Measurements from ENCODE around the gene BDKRB2.

BDKRB2 gene

DNA sequence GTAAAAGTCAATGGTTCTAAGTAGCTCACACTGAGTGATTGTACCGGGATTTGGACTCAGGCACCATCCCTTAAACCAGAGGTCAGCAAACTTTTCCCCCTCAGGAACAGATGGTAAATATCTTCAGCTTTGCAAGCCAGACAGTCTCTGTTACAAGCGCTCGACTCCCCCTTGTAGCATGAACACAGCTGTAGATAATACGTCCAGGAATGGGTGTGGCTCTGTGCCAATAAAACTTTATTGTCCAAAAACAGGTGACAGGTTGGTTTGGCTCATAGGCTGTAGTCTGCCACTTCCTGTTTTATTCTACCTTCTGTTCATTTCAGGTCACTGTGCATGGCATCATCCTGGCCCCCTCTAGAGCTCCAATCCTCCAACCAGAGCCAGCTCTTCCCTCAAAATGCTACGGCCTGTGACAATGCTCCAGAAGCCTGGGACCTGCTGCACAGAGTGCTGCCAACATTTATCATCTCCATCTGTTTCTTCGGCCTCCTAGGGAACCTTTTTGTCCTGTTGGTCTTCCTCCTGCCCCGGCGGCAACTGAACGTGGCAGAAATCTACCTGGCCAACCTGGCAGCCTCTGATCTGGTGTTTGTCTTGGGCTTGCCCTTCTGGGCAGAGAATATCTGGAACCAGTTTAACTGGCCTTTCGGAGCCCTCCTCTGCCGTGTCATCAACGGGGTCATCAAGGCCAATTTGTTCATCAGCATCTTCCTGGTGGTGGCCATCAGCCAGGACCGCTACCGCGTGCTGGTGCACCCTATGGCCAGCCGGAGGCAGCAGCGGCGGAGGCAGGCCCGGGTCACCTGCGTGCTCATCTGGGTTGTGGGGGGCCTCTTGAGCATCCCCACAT lies 58.9 kb downstream of the BDKRB2 start:
- Histone ChIP-seq H3K27ac (replicated peaks) (no peak overlapping the region), H3K4me3 (replicated peaks; ENCODE audit: insufficient read depth, low read length) (no peak overlapping the region), H3K27me3 (ENCODE audit: insufficient read depth, poor library complexity, severe bottlenecking) (peaks cover 5% of the 10 kb centered on the region)
- TF ChIP-seq, protein P1, sequence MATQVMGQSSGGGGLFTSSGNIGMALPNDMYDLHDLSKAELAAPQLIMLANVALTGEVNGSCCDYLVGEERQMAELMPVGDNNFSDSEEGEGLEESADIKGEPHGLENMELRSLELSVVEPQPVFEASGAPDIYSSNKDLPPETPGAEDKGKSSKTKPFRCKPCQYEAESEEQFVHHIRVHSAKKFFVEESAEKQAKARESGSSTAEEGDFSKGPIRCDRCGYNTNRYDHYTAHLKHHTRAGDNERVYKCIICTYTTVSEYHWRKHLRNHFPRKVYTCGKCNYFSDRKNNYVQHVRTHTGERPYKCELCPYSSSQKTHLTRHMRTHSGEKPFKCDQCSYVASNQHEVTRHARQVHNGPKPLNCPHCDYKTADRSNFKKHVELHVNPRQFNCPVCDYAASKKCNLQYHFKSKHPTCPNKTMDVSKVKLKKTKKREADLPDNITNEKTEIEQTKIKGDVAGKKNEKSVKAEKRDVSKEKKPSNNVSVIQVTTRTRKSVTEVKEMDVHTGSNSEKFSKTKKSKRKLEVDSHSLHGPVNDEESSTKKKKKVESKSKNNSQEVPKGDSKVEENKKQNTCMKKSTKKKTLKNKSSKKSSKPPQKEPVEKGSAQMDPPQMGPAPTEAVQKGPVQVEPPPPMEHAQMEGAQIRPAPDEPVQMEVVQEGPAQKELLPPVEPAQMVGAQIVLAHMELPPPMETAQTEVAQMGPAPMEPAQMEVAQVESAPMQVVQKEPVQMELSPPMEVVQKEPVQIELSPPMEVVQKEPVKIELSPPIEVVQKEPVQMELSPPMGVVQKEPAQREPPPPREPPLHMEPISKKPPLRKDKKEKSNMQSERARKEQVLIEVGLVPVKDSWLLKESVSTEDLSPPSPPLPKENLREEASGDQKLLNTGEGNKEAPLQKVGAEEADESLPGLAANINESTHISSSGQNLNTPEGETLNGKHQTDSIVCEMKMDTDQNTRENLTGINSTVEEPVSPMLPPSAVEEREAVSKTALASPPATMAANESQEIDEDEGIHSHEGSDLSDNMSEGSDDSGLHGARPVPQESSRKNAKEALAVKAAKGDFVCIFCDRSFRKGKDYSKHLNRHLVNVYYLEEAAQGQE (IDR thresholded peaks at IDR 0.05; ENCODE audit: insufficient replicate concordance, low read depth) = no peak
- peak; percentile 48; the same call in 1 of the 2 replicates for TF ChIP-seq SPI1 (IDR thresholded peaks at IDR 0.05; ENCODE audit: borderline replicate concordance, low read depth)
- DNase-seq (ENCODE audit: low read depth in 1 of 2, low spot score in 1 of 2) = no peak

DNA sequence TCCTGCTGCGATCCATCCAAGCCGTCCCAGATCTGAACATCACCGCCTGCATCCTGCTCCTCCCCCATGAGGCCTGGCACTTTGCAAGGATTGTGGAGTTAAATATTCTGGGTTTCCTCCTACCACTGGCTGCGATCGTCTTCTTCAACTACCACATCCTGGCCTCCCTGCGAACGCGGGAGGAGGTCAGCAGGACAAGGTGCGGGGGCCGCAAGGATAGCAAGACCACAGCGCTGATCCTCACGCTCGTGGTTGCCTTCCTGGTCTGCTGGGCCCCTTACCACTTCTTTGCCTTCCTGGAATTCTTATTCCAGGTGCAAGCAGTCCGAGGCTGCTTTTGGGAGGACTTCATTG lies 59.5 kb downstream of the BDKRB2 start:
- TF ChIP-seq, protein P2, sequence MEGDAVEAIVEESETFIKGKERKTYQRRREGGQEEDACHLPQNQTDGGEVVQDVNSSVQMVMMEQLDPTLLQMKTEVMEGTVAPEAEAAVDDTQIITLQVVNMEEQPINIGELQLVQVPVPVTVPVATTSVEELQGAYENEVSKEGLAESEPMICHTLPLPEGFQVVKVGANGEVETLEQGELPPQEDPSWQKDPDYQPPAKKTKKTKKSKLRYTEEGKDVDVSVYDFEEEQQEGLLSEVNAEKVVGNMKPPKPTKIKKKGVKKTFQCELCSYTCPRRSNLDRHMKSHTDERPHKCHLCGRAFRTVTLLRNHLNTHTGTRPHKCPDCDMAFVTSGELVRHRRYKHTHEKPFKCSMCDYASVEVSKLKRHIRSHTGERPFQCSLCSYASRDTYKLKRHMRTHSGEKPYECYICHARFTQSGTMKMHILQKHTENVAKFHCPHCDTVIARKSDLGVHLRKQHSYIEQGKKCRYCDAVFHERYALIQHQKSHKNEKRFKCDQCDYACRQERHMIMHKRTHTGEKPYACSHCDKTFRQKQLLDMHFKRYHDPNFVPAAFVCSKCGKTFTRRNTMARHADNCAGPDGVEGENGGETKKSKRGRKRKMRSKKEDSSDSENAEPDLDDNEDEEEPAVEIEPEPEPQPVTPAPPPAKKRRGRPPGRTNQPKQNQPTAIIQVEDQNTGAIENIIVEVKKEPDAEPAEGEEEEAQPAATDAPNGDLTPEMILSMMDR (IDR thresholded peaks at IDR 0.05; ENCODE audit: insufficient read depth, low read length) = no peak
- TF ChIP-seq GABPA (IDR thresholded peaks at IDR 0.05; ENCODE audit: low read depth) = no peak
- no peak for TF ChIP-seq POLR2AphosphoS5 (IDR thresholded peaks at IDR 0.05; ENCODE audit: low read depth)
- no peak for TF ChIP-seq SPI1 (IDR thresholded peaks at IDR 0.05; ENCODE audit: borderline replicate concordance, low read depth)
- TF ChIP-seq, protein P1 (IDR thresholded peaks at IDR 0.05; ENCODE audit: insufficient replicate concordance, low read depth) = no peak

DNA sequence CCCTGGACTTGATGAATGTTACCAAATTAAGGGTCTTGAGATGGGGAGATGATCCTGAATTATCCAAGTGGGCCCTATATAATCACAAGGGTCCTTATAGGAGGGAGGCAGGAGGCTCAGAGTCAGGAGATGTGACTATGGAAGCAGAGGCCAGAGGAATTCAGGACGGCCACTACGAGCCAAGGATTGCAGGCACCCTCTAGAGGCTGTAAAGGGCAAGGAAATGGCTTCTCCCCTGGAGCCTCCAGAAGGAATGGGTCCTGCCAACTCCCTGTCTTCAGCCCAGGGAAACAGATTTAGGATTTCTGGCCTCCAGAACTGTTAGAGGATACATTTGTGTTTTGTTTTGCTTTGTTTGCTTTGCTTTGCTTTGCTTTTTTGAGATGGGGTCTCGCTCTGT lies 60.2 kb downstream of the BDKRB2 start:
- Histone ChIP-seq H3K27ac (replicated peaks) (no peak overlapping the region), H3K27me3 (ENCODE audit: insufficient read depth, poor library complexity, severe bottlenecking) (no peaks in the 10 kb centered on the region), H3K4me3 (replicated peaks; ENCODE audit: insufficient read depth, low read length) (no peak overlapping the region)
- DNase-seq (ENCODE audit: low read depth in 1 of 2, low spot score in 1 of 2) = no peak
- TF ChIP-seq POLR2AphosphoS5 (IDR thresholded peaks at IDR 0.05; ENCODE audit: low read depth) = no peak
- TF ChIP-seq, protein P1 (IDR thresholded peaks at IDR 0.05; ENCODE audit: insufficient replicate concordance, low read depth) = no peak
- TF ChIP-seq SPI1 (IDR thresholded peaks at IDR 0.05; ENCODE audit: borderline replicate concordance, low read depth) = no peak
- TF ChIP-seq, protein P2 (IDR thresholded peaks at IDR 0.05; ENCODE audit: insufficient read depth, low read length) = peak; percentile 17
- TF ChIP-seq GABPA (IDR thresholded peaks at IDR 0.05; ENCODE audit: low read depth) = no peak

More for the DNA sequence above, 59.5 kb downstream of the BDKRB2 start:
- Histone ChIP-seq H3K27ac (replicated peaks) (no peak overlapping the region), H3K27me3 (ENCODE audit: insufficient read depth, poor library complexity, severe bottlenecking) (peaks cover 5% of the 10 kb centered on the region), H3K4me3 (replicated peaks; ENCODE audit: insufficient read depth, low read length) (no peak overlapping the region)
- no peak for DNase-seq (ENCODE audit: low read depth in 1 of 2, low spot score in 1 of 2)
